Measurements from ENCODE around the gene ZDHHC17.

GRCh38 chr12:76848132-76848531, 84.2 kb downstream of the ZDHHC17 start:
- no peak for TF ChIP-seq EP300 (IDR thresholded peaks at IDR 0.05; ENCODE audit: borderline replicate concordance in 1 of 2, low read depth in 1 of 2, low read length in 1 of 2)
- TF ChIP-seq CTCF (IDR thresholded peaks at IDR 0.05): no peak
- TF ChIP-seq USF2 (IDR thresholded peaks at IDR 0.05; ENCODE audit: borderline replicate concordance, low read depth, low read length): no peak
- TF ChIP-seq FOXJ3 (CRISPR knock-in tag; IDR thresholded peaks at IDR 0.05): no peak
- TF ChIP-seq YY1 (IDR thresholded peaks at IDR 0.05; ENCODE audit: low read depth): no peak
- TF ChIP-seq SMC3 (IDR thresholded peaks at IDR 0.05; ENCODE audit: low read depth, low read length): no peak
- TF ChIP-seq EZH2phosphoT487 (IDR thresholded peaks at IDR 0.05; ENCODE audit: borderline replicate concordance, low read depth): no peak
- no peak for TF ChIP-seq POLR2AphosphoS5 (IDR thresholded peaks at IDR 0.05; ENCODE audit: low read depth, low read length)
- TF ChIP-seq RAD21 (IDR thresholded peaks at IDR 0.05; ENCODE audit: low read length): no peak
- no peak for TF ChIP-seq ELF1 (IDR thresholded peaks at IDR 0.05)
- no peak for TF ChIP-seq MEF2A (IDR thresholded peaks at IDR 0.05; ENCODE audit: borderline replicate concordance, low read depth)
- TF ChIP-seq MXI1 (IDR thresholded peaks at IDR 0.05; ENCODE audit: low read depth, low read length): no peak
- no peak for TF ChIP-seq REST (IDR thresholded peaks at IDR 0.05; ENCODE audit: low read depth, low read length)

All from SK-N-SH (cell line).